ENCODE measurements around the gene YBEY.
A peak's percentile ranks its signal among the peaks of the same experiment; 100 is the strongest.

GRCh38 chr21:46324390-46325072 lies 38.4 kb downstream of the YBEY start:
- TF ChIP-seq CTCF (IDR thresholded peaks at IDR 0.05) (peak in 2 of 4 experiments; percentile 24 to 50), POLR2A (IDR thresholded peaks at IDR 0.05) (peak; percentile 27 to 46), EP300 (IDR thresholded peaks at IDR 0.05) (no peak), POLR2AphosphoS5 (IDR thresholded peaks at IDR 0.05) (no peak)
